NCI-H1436 (cell line): ENCODE data around the gene PLEKHF1.

ENCODE experiments used
- DNase-seq: peaks from one replicate; lab custom pipeline; 2025; lab: John Stamatoyannopoulos, UW

The PLEKHF1 gene

DNA sequence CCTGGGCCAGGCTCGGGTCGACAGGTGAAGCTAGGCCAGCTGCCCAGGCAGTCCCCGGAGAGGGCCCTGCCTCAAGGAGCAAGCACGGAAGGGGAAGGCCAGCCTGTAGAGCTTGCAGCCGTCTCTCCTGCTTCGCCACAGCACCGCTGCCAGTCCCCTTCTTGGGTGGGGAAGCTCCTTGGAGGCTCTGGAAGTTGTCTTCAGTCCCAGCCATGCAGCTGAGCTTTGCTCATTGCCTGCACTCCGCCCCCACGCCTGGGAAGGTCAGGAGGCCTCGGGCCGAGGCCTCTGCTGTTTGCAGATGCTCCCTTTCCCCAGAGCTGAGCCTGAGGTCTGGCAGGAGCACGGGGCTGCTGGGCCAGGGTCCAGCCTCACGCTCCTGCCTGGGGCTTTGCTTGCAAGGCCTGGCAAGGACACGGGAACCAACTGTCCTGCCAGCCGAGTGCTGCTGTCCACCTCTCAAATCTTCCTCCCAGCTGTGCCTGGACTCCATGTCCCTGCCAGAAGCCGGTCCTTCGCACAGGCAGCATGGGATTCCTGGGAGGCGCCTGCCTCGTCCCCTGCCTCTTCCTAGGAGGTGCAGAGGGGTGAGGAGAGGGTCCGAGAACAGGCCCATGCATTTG, 13.3 kb downstream of the PLEKHF1 start:
- no peak for DNase-seq

DNA sequence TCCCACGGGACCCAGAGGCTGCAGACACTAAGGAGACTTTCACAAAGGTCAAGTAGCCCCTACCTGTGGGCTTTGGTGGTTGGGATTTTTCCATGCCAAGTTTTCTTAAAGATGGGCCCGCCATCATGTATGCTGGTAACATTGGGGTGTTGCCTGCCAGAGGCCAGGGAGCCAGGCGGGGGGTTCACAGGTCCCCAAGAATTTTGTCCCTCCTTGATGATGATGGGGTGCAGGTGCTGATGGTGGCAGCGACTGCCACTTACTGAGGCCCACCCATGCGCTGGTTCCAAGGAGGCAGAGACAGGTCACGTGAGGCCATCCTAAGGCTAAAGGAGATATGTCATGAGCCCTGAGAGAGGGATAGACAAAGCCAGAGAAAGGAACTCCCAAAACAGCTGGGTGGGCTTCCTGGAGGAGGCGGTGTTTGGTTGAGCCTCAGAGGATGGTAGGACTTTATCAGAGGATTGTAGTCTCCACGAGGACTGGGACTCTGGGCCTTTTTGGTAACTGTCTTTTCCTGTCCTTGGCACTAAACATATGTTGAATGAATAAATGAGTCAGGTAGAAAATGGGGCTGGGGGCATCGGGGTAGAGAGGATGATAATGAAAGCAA, 14.4 kb downstream of the PLEKHF1 start:
- no peak for DNase-seq

DNA sequence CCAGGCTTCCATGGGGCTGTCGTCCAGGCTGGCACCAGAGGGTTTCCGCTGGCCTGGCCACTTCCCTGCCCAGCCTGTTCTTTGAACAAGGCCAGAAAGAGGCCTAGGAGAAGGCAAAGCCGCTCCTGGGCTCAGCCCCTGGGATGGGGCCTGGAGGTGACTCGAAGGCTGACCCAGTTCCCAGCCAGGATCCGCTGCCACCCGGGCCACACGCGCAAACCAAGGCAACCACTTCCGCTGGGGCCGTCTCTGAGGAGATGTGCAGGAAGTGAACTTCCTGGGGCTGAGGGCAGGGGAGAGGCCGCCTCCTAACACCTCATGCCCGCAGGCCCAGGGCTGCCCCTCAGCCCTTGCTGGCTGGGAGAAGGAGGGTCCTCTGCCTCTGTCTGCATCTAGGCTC, 15.2 kb downstream of the PLEKHF1 start:
- DNase-seq = no peak

DNA sequence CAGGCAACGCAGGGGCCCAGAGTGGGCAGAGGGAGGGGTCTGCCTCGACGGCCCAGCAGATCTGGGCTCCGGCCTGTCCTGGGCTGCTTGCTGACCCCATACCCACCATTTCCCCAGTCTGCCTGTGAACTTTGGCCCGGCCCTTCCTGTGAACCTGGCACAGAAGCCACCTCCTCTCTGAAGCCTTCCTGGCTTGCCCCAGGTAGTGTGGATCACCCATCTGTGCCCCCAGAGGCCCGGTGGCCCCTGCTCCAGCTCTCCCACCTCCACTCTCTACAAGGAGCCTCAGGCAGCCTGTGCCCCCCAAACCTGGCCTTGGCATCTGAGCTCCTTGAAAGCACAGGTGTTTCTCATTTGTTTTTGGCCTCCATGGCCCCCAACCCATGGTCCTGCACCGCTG, 15.7 kb downstream of the PLEKHF1 start:
- no peak for DNase-seq

DNA sequence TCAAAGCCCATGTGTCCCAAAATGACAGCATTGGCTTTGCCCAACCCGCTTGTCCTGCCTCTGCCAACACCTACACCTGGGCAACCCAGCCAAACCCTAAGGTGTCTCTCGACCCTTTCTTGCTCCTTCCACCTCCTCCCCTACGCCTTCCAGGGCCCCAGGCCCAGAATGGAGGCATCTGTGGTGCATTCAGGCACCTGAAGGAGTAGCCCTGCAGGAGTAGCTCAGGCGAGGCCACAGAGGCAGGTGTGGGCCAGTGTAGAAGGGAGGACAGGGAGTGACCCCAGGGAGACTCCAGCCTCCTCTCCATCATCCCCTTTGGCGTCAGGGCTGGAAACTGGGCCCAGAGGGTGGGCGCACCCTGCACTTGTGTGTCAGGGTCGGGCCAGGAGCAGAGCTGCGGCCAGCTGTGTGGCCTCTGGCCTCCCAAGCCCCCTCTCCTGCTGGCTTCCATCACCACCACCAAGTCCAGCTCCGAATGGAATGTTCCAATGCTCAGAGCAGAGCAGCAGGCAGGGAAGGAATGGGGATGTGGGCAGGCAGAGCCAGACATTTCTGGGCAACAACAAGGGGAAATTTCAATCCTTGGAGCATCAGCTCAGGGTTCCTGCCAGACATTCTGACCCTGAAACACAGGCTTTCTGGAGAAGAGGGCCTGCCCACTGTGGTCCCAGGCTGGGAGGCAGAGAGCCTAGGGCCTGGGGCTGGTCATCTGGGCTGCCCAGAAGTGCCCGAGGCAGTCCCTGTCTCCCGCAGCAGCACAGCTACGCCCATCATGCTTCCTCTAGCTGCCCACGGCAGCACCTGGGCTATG, 16.4 kb downstream of the PLEKHF1 start:
- DNase-seq = no peak

DNA sequence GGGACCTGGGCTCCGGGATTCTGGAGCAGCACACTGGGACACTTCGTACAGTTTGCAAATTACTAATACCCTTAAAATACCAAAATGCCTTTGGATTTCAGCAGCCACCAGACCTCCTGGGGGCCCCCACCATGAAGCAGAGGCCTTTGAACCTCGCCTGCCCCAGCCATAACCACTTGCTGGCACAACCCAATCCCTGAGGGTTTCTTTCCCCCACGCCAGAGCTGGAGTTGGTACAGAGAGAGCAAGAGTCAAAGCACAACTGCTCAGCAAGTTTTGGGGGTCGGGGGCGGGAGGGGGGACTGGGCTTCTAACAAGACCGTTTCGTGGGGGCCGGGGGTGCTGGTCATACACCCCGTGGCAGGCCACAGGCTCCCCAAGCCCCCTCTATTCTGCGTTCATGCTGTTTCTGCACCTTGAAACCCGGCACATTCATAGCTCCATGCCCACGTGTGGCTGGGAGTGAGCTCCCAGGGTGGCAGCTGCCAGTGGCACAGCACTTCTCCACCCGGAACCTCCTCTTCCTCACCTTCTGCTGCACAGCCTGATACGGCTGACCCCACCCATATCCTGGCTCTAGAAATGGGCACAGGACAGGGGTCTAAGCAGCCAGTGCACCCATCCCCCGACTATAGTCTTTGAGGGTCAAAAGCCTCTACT, 17.1 kb downstream of the PLEKHF1 start:
- DNase-seq = no peak

DNA sequence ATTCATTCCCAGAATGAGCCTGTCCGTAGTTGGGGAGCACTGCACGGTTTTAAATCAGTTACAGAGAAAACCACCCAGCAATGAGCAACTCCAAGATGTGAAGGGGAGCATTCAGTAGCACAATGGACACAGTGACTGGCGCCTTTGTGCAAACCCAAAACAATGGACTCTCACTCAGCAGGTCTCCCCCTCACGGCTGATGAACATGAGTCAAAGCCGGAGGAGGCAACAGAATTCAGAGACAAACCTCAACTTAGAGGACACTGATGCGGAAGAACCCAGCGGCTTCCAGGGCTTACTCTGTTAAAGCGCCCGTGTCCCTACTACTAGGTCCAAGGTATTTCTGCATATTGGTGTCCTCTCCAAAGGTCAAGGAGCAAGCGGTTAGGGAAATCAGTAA, 17.7 kb downstream of the PLEKHF1 start:
- DNase-seq = no peak

DNA sequence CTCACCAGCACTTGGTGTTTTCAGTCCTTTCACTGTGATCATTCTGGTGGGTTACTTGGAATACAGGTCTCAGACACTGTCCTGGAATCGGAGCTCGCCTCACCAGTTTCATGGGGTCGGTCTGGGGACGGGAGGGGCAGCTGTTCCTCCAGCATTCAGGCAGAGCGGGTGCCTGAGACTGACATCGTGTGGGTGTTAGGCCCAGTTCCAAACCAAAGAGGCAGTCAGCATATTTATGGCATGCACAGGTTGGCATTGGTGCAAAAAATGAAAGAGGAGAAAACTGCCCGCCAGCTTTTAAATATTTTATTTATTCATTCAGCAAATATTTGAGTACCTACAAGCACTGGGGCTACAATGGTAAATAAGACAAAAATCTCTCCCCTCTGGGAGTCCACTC, 20.1 kb downstream of the PLEKHF1 start:
- no peak for DNase-seq

DNA sequence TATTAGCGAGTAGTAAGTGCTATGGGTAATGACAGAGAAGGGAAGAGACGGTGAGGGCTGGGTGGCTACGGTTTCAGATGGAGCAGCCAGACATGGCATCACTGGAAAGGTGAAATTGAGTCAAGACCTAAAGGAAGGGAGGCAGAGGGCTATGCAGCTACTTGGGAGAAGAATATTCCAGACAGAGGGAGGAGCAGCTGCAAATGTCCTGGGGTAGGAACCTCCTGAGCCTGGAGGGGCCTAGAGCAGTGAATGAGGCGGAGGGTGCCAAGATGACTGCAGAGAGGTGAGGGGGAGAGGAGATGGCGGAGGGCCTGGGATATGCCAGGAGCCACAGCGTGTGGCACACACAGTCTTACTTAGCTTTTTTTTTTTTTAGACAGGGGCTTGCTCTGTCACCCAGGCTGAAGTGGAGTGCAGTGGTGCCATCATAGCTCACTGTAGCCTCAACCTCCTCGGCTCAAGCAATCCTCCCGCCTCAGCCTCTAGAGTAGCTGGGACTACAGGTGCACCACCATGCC, 21.1 kb downstream of the PLEKHF1 start:
- DNase-seq = no peak

DNA sequence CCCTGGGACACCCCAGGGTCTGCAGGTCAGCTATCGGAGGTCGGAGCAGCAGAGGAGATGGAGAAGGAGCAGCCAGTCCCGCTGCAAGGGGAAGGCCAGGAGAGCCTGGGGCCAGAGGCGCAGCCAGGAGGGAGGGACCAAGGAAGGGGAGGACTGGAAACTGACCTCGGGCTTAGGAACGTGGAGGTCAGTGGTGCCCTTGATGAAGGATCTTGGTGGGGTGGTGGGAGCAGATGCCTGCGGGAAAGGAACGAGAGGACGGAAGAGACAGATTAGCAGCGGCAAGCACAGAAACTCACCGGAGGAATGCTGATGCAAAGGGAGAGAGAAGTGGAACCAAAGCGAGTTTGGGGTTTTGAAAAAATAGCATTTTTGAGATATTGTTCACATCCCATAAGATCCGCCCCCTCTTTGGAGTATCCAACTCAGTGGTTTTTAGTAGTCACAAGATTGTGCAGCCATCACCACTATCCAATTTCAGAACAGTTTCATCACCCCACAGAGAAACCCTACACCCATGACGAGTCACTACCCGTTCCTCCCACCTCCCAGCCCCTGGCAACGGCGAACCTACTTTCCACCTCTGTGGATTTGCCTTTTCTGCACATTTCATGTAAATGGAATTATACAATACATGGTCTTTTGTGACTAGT, 22.1 kb downstream of the PLEKHF1 start:
- DNase-seq = no peak

DNA sequence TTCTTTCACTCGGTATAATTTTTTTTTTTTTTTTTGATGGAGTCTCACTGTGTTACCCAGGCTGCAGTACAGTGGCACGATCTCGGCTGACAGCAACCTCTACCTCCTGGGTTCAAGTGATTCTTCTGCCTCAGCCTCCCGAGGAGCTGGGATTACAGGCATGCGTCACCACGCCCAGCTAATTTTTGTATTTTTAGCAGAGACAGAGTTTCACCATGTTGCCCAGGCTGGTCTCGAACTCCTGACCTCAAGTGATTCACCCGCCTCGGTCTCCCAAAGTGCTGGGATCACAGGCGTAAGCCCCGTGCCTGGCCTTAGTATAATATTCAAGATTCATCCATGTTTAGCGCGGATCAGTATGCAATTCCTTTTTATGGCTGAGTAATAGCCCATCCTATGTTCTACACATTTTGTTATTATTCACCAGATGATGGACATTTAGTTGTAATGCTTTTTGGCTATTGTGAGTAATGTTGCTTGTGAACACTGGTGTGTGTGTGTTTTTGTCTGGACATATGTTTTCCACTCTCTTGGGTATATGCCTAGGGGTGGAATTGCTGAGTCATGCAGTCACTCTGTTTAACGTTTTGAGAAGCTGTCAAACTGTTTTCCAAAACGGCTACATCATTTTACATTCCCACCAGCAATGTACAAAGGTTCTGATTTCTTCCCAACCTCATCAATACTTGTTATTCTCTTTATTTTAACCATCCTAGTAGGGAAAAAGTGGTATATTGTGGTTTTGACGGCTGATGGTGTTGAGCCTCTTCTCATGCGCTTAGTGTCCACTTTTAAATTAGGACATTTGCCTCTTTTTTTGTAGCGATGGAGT, 22.9 kb downstream of the PLEKHF1 start:
- no peak for DNase-seq

DNA sequence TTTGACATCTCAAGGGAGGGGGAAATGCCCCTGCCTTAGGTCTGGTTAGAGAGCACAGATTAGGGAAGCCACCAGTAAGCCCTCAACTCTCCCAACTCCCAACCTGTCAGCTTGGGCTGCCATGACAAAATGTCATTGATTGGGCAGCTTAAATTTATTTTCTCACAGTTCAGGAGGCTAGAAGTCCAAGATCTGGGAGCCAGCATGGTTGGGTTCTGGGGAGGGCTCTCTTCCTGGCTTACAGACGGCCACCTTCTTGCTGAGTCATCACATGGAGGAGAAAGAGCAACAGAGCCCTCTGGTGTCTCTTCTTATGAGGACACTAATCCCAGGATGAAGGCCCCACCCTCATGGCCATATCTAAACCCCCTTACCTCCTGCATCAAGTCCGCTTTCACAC, 25.6 kb downstream of the PLEKHF1 start:
- DNase-seq = no peak

DNA sequence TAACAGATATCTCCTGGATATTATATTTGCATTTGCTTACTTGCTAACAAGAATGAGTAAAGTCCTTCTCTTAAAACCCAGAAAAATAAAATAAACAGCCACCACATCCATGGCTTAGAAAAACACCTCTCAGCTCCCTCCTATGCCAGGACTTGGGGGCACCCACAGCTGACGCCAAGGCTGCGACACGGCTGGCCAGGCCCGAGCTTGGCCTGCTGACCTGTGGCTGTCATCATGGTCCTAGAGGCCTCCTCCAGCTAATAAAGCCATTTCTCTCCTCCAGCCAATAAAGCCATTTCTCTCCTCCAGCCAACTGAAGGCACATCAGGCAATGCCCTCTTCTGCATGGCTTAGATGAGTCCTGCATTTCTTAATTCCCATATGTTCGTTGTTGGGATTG, 28.9 kb downstream of the PLEKHF1 start:
- no peak for DNase-seq

DNA sequence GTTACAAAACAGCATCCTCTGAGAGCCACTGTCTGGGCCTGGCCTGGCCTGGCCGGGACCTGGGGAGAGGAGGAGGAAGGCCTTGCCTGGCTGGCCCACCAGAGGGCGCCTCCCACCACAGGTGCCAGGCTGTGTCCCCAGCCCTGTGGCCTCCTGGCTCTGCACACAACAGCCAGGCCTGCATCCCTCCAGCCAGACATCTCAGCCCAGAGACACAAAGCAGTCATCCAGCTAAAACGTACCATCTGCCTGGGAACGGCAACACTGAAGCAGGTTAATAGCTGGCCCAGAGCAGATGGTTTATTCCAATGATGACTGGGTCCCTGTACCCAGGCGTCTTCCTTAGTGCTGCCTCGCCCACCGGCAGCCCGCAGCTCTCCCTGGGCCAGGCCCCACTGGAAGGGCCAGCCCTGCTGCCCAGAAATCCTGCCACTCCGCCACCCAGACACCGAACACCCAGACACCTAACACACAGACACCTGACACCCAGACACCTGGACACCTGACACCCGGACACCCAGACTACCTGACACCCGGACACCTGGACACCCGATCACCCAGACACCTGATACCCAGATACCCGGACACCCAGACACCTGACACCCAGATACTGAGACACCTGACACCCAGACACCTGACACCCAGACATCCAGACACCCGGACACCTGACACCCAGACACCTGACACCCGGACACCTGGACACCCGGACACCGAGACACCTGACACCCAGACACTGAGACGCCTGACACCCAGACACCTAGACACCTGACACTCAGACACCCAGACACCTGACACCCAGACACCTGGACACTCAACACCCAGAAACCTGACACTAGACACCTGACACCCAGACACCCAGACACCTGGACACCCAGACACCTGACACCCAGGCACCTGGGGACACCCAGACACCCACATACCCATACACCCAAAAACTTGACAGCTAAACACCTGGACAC, 29.7 kb downstream of the PLEKHF1 start:
- DNase-seq = no peak

DNA sequence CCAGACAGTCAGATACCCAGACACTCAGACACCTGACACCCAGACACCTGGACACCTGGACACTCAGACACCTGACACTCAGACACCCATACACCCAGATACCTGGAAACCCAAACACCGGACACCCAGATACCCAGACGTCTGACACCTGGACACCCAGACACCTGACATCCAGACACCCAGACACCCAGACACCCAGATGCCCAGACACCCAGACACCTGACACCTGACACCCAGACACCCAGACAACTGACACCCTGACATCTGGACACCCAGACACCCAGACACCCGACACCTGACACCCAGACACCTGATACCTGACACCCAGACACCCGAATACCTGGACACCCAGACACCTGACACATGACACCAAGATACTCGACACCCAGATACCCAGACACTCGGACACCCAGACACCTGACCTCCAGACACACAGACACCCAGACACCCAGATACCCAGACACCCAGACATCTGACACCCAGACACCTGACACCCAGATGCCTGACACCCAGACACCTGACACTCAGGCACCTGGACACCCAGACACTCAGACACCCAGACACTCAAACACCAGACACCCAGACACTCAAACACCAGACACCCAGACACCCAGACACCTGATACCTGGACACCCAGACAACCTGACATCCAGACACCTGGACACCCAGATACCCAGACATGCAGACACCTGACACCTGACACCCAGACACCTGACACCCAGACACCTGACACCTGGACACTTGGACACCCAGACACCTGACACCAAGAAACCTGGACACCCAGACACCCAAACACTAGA, 30.7 kb downstream of the PLEKHF1 start:
- no peak for DNase-seq

DNA sequence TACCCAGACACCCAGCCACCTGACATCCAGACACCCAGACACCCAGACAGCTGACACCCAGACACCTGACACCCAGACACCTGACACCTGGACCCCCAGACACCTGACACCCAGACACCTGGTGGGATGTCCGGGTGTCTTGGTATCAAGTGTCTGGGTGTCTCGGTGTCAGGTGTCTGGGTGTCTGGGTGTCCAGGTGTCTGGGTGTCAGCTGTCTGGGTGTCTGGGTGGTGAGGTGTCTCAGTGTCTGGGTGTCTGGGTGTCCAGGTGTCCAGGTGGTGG, 31.2 kb downstream of the PLEKHF1 start:
- DNase-seq = no peak

DNA sequence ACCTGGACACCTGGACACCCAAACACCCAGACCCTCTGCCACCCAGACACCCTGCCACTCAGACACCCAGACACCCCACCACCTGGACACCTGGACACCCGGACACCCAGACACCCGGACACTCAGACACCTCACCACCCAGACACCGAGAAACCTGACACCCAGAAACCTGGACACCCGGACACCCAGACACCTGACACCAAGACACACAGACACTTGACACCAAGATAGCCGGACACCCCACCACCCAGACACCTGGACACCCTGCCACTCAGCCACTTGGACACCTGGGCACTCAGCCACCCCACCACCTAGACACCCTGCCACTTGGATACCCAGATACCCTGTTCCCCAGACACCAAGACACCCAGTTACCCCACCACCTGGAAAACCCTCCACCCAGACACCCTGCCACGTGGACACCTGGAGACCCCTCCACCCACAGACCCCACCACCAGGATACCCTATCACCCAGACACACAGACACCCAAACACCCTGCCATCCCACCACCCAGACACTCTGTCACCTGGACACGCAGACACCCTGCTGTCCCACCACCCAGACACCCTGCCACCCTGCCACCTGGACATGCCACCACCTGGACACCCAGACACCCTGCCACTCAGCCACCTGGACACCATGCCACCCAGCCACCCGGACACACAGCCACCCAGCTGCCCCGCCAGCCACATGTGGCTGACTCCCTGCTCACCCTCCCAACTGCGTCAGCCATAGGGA, 32.4 kb downstream of the PLEKHF1 start:
- no peak for DNase-seq

DNA sequence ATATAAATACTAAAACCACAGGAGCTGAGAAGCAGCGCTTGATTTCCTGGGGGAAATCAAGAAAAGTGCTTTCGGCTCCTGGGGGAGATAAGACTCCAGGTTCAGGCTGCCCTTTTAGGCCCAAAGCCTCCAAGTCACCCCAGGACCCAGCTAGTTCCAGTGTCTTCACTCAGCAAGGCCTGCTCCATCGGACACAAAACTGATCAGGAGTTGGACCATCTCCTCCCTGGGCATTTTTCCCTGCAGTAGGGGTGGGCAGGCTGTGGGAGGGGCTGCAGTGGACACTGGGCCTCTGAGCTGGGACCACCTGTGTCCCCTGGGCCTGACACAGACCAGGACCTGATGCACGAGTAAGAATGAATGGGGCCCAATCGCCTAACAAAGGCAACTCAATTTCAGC, 34.6 kb downstream of the PLEKHF1 start:
- DNase-seq = no peak

DNA sequence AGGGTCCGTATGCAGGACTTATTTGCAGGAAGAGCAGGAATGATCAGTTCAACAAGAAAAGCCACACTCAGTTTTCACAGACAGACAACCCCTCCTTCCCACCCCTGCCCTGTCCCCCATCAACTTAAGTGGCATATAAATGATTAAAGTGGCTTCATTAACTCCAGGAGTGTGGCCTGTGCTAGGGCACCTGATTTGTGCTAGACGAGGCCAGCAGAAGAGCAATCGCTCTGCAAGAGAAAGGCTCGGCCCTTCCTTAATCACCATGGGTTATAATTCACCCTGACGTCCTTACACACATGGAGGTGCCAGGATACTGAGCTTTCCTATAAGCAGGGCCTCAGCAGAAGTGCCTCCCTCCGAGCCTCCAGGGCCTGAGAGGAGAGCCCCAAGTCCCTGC, 35.2 kb downstream of the PLEKHF1 start:
- DNase-seq = no peak
